BLaER1 treated with 17β-estradiol and CSF1 and Interleukin-3, amounts not matched to agents 10 nM and 100 nM (cell line): Measurements from ENCODE around the gene UBE2V1.

Experiments used
- H3K27ac ChIP-seq, 11 experiments: shearing (Covaris generic); formaldehyde crosslinking; 2 replicates each; pipeline ENCODE4 v1.8.1; 2022
- H3K27me3 ChIP-seq, 11 experiments: shearing (Covaris generic); formaldehyde crosslinking; 2 replicates each; pipeline ENCODE4 v1.8.1; 2022
- H3K36me3 ChIP-seq, 11 experiments: shearing (Covaris generic); formaldehyde crosslinking; 2 replicates each; pipeline ENCODE4 v1.8.1; 2022
- H3K4me1 ChIP-seq, 10 experiments: shearing (Covaris generic); formaldehyde crosslinking; 2 replicates each; pipeline ENCODE4 v1.8.1; 2022
- H3K4me2 ChIP-seq, 11 experiments: shearing (Covaris generic); formaldehyde crosslinking; 2 replicates each; pipeline ENCODE4 v1.8.1; 2022
- H3K4me3 ChIP-seq, 10 experiments: shearing (Covaris generic); formaldehyde crosslinking; 2 replicates each; pipeline ENCODE4 v1.8.1; 2022
- H3K9ac ChIP-seq, 11 experiments: shearing (Covaris generic); formaldehyde crosslinking; 2 replicates each; pipeline ENCODE4 v1.8.1; 2022
- H3K9me3 ChIP-seq, 11 experiments: shearing (Covaris generic); formaldehyde crosslinking; replicated peaks in 1 of 11; 2 replicates each; pipeline ENCODE4 v1.8.1; 2022
- H4K20me1 ChIP-seq, 11 experiments: shearing (Covaris generic); formaldehyde crosslinking; 2 replicates each; pipeline ENCODE4 v1.8.1; 2022
- Cebpa-rat ChIP-seq, 11 experiments: shearing (Covaris generic); IDR thresholded peaks; 2 replicates each; pipeline ENCODE4 v1.8.1; 2022

The UBE2V1 gene

GRCh38 chr20:50032955-50033666, 79.8 kb downstream of the UBE2V1 start:
- H3K4me1 ChIP-seq, result peaks cover 0 to 80% (median 41%) of the 10 kb centered on the region in 10 experiments; a peak in 16 of 20 replicates
- no peaks in the 10 kb centered on the region for H3K9me3 ChIP-seq
- H4K20me1 ChIP-seq, result no peaks in the 10 kb centered on the region
- no peak overlapping the region for H3K9ac ChIP-seq
- peak overlapping the region in 5 of 11 experiments; percentile 44 to 75 (median 67); a peak in 10 of 22 replicates for H3K4me2 ChIP-seq
- no peak overlapping the region for H3K4me3 ChIP-seq
- H3K27ac ChIP-seq, result peak overlapping the region in 2 of 11 experiments; percentile 7 to 25; a peak in 3 of 22 replicates
- H3K27me3 ChIP-seq, result no peaks in the 10 kb centered on the region
- no peaks in the 10 kb centered on the region for H3K36me3 ChIP-seq
- TF ChIP-seq Cebpa-rat (IDR thresholded peaks at IDR 0.05), result no peak
